ENCODE measurements around the gene ZNF836.

ZNF836 gene

GRCh38 chr19:52142001-52142595 lies 29.3 kb downstream of the ZNF836 start:
- Histone ChIP-seq H3K27ac (replicated peaks) (no peak overlapping the region), H3K27me3 (ENCODE audit: insufficient read depth, poor library complexity, severe bottlenecking) (no peaks in the 10 kb centered on the region), H3K4me3 (replicated peaks; ENCODE audit: insufficient read depth, low read length) (no peak overlapping the region)
- DNase-seq (ENCODE audit: low read depth in 1 of 2, low spot score in 1 of 2), result no peak
- no peak for TF ChIP-seq REST (IDR thresholded peaks at IDR 0.05; ENCODE audit: insufficient replicate concordance, low read depth)
- TF ChIP-seq CTCF (IDR thresholded peaks at IDR 0.05; ENCODE audit: insufficient read depth, low read length), result no peak
- no peak for TF ChIP-seq GABPA (IDR thresholded peaks at IDR 0.05; ENCODE audit: low read depth)
- TF ChIP-seq SPI1 (IDR thresholded peaks at IDR 0.05; ENCODE audit: borderline replicate concordance, low read depth), result no peak
- no peak for TF ChIP-seq POLR2AphosphoS5 (IDR thresholded peaks at IDR 0.05; ENCODE audit: low read depth)

DNA sequence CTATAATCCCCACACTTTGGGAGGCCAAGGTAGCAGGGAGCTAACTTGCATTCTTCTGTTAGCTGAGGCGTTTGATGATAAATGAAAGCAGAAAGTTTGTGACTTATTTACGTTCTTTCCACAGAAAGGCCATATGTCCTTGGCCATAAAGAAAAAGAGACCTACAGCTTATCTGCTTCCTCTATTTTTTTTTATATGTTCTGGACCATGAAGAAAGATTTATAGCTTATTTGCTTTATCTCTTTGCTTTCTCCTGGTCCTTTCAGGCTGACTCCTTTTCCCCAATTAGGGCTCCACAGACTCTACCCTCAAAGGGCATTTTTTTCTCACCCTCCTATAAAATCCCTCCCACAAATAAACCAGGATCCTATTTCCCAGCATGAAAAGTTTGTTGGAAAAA lies 30.2 kb downstream of the ZNF836 start:
- no peak overlapping the region for H3K27ac ChIP-seq (replicated peaks)
- TF ChIP-seq GABPA (IDR thresholded peaks at IDR 0.05; ENCODE audit: low read depth) (no peak), CTCF (IDR thresholded peaks at IDR 0.05; ENCODE audit: insufficient read depth, low read length) (no peak), REST (IDR thresholded peaks at IDR 0.05; ENCODE audit: insufficient replicate concordance, low read depth) (no peak), SPI1 (IDR thresholded peaks at IDR 0.05; ENCODE audit: borderline replicate concordance, low read depth) (no peak), POLR2AphosphoS5 (IDR thresholded peaks at IDR 0.05; ENCODE audit: low read depth) (no peak)
- H3K27me3 ChIP-seq (ENCODE audit: insufficient read depth, poor library complexity, severe bottlenecking), result no peaks in the 10 kb centered on the region
- no peak overlapping the region for H3K4me3 ChIP-seq (replicated peaks; ENCODE audit: insufficient read depth, low read length)
- DNase-seq (ENCODE audit: low read depth in 1 of 2, low spot score in 1 of 2), result no peak

DNA sequence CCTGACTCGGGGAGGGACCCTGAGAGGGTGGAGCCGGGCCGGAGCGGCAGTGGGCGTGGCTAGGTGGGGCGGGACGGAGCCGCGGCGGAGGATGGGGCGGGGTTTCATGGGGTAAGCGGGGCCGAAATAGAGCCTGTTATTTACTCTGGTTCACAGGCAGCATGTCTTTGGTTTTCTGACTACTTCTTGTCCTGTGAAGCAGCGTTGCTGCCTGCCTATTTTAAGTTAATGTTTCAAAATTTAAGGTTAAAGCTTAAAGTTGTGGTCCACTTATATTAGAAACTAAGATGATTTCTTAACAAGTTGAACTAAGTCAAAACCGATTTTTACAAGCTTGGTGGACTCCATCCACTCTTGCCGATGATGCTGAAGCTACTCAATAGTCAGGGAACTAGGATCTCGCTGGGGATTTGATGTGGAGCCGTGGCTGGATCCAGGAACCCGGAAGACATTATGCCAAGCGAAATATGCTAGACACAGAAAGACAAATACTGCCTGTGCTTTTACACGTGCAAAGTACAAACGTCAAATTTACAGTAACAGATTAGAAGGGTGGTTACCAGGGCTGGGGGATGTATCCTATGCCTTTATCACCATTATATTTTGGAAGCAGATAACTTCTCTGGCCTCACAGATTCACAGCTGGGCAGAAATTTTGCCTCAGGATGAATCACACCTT lies 31.2 kb downstream of the ZNF836 start:
- peak overlapping the region; percentile 81 for H3K4me3 ChIP-seq (replicated peaks; ENCODE audit: insufficient read depth, low read length)
- H3K27ac ChIP-seq (replicated peaks), result peak overlapping the region; percentile 95
- TF ChIP-seq POLR2AphosphoS5 (IDR thresholded peaks at IDR 0.05; ENCODE audit: low read depth), result no peak
- no peak for TF ChIP-seq SPI1 (IDR thresholded peaks at IDR 0.05; ENCODE audit: borderline replicate concordance, low read depth)
- TF ChIP-seq CTCF (IDR thresholded peaks at IDR 0.05; ENCODE audit: insufficient read depth, low read length), result no peak
- no peak for TF ChIP-seq REST (IDR thresholded peaks at IDR 0.05; ENCODE audit: insufficient replicate concordance, low read depth)
- TF ChIP-seq GABPA (IDR thresholded peaks at IDR 0.05; ENCODE audit: low read depth), result no peak
- no peak for DNase-seq (ENCODE audit: low read depth in 1 of 2, low spot score in 1 of 2)
- H3K27me3 ChIP-seq (ENCODE audit: insufficient read depth, poor library complexity, severe bottlenecking), result no peaks in the 10 kb centered on the region
